WTC11 (cell line): ENCODE results near the gene FAM124A.

Source experiments
- ZNF263 ChIP-seq: sonication (generic); formaldehyde crosslinking; IDR thresholded peaks from 2 replicates; pipeline ENCODE4 v1.8.1; 2022; ENCODE audit warnings: low read depth, mild to moderate bottlenecking, moderate library complexity, missing genetic modification reagents
- ZNF281 ChIP-seq: sonication (generic); formaldehyde crosslinking; IDR thresholded peaks from 2 replicates; pipeline ENCODE4 v1.8.0; 2023; ENCODE audit warnings: mild to moderate bottlenecking, missing genetic modification reagents

- TF ChIP-seq ZNF281 (CRISPR knock-in tag) (no peak), ZNF263 (CRISPR knock-in tag) (no peak)
Observed at GRCh38 chr13:51202477-51203046, 19.6 kb upstream of the FAM124A start.
